PC-9 (cell line): ENCODE results near the gene EID3. TPM values are rescaled to one million over a fixed set of nuclear protein-coding genes. Genes with fewer than 3 reads are reported as not detected.

Source experiments
- BruUV-seq: library from RNA; stranded (reverse); fragments of 400-500 nt; replicated peaks from 2 replicates; lab custom pipeline; 2021; lab: Mats Ljungman, UMichigan
- CTCF ChIA-PET: fragments of 300-600 bp; sonication (Branson Sonifier 250); formaldehyde crosslinking; loops from one replicate; lab custom pipeline; 2022; ENCODE audit warnings: antibody characterized with exemption; lab: Charles Lee
- POLR2A ChIA-PET: fragments of 300-600 bp; sonication (Branson Sonifier 250); formaldehyde crosslinking; loops from one replicate; lab custom pipeline; 2022; ENCODE audit warnings: antibody characterized with exemption; ENCODE audit not compliant: unreplicated experiment; lab: Charles Lee
- DNase-seq, 2 experiments: peaks; one replicate each; pipeline versions ENCODE4 v3.0.0 to v3.0.0-alpha.2; 2015 to 2022; ENCODE audit warnings: mixed read lengths in 1 of 2
- H2AFZ ChIP-seq: fragments of 200-600 bp; sonication (generic); 2 replicates; pipeline ENCODE4 v1.8.1; 2017; ENCODE audit warnings: antibody characterized with exemption
- H3F3A ChIP-seq: fragments of 200-600 bp; sonication (generic); 2 replicates; pipeline ENCODE4 v1.8.1; 2017; ENCODE audit warnings: antibody characterized with exemption, mild to moderate bottlenecking, low read depth; ENCODE audit not compliant: insufficient read depth
- H3K27ac ChIP-seq: fragments of 200-600 bp; sonication (generic); 2 replicates; pipeline ENCODE4 v1.6.1; 2016; ENCODE audit warnings: mixed run types
- H3K27me3 ChIP-seq: fragments of 200-600 bp; sonication (generic); 2 replicates; pipeline ENCODE4 v1.6.1; 2016; ENCODE audit warnings: low read depth, mixed run types; ENCODE audit not compliant: insufficient read depth
- H3K36me3 ChIP-seq: fragments of 200-600 bp; sonication (generic); 2 replicates; pipeline ENCODE4 v1.6.1; 2016; ENCODE audit warnings: low read depth, mixed run types
- H3K4me1 ChIP-seq: fragments of 200-600 bp; sonication (generic); replicated peaks from 2 replicates; pipeline ENCODE4 v1.6.1; 2016; ENCODE audit warnings: mixed run types; ENCODE audit not compliant: insufficient read depth
- H3K4me2 ChIP-seq: fragments of 200-600 bp; sonication (generic); 2 replicates; pipeline ENCODE4 v1.6.1; 2017; ENCODE audit warnings: mixed run types
- H3K4me3 ChIP-seq: fragments of 200-600 bp; sonication (generic); 2 replicates; pipeline ENCODE4 v1.6.1; 2016; ENCODE audit warnings: mixed run types
- H3K79me2 ChIP-seq: fragments of 200-600 bp; sonication (generic); 2 replicates; pipeline ENCODE4 v1.6.1; 2017; ENCODE audit warnings: low read depth, mixed run types
- H3K9me2 ChIP-seq: fragments of 200-600 bp; sonication (generic); 2 replicates; pipeline ENCODE4 v1.8.1; 2017; ENCODE audit warnings: mild to moderate bottlenecking; ENCODE audit not compliant: insufficient read depth
- H3K9me3 ChIP-seq: fragments of 200-600 bp; sonication (generic); 2 replicates; pipeline ENCODE4 v1.8.1; 2016; ENCODE audit warnings: low read depth; ENCODE audit not compliant: insufficient read depth
- H4K20me1 ChIP-seq: fragments of 200-600 bp; sonication (generic); 2 replicates; pipeline ENCODE4 v1.8.1; 2017; ENCODE audit not compliant: insufficient read depth
- CTCF ChIP-seq: fragments of 200-600 bp; sonication (generic); conservative IDR thresholded peaks from 2 replicates; pipeline ENCODE4 v1.6.1; 2017; ENCODE audit warnings: mixed run types, antibody characterized with exemption, mild to moderate bottlenecking, moderate library complexity
- EZH2 ChIP-seq: fragments of 200-600 bp; sonication (generic); IDR thresholded peaks from 2 replicates; pipeline ENCODE4 v1.8.0; 2017; ENCODE audit warnings: antibody characterized with exemption, low read depth
- intact Hi-C: fragments of 100-400 bp; cut with micrococcal nuclease; formaldehyde crosslinking; loops from one replicate; pipeline ENCODE4 v1.10.0; 2022; ENCODE audit not compliant: unreplicated experiment
- total RNA-seq: library from RNA; stranded (reverse); gene quantifications from 2 replicates; pipeline ENCODE4 v1.2.3, GENCODE V29; 2021

Gene EID3
- total RNA-seq, 1 experiment from 2014 or later = 42.4 TPM

- Histone ChIP-seq H3F3A (peaks cover 100% of the 10 kb centered on the region), H3K4me1 (peaks cover 68% of the 10 kb centered on the region), H3K4me2 (peak overlapping the region; percentile 97), H3K27ac (peak overlapping the region; percentile 86), H3K4me3 (peak overlapping the region; percentile 59; the same call in 1 of the 2 replicates), H4K20me1 (peaks cover 100% of the 10 kb centered on the region), H2AFZ (no peak overlapping the region), H3K79me2 (peaks cover 100% of the 10 kb centered on the region), H3K9me2 (no peaks in the 10 kb centered on the region), H3K27me3 (no peaks in the 10 kb centered on the region), H3K9me3 (no peaks in the 10 kb centered on the region), H3K36me3 (peaks cover 69% of the 10 kb centered on the region)
- no peak for DNase-seq
- intact Hi-C loops = no loop called here
- no peak for TF ChIP-seq CTCF
- POLR2A ChIA-PET = interaction anchor here (0.7 kb wide), 1 partner anchor 9 kb away, joined by 15 read pairs; no protein-coding TSS in a partner anchor
- no TSS peak for BruUV-seq
- CTCF ChIA-PET = no interaction called here
Measured at GRCh38 chr12:104305349-104305748, 1.8 kb downstream of the EID3 start.

GRCh38 chr12:104306376-104306775, 2.8 kb downstream of the EID3 start:
- TF ChIP-seq EZH2 (no peak), CTCF (no peak)
- peaks cover 100% of the 10 kb centered on the region for H4K20me1 ChIP-seq
- POLR2A ChIA-PET = interaction anchor here (0.5 to 0.8 kb wide), 2 partner anchors 14 to 15 kb away, joined by 5 to 12 read pairs; no protein-coding TSS in a partner anchor
- peak overlapping the region; percentile 86 for H3K27ac ChIP-seq
- peaks cover 100% of the 10 kb centered on the region for H3F3A ChIP-seq
- no peak overlapping the region for H2AFZ ChIP-seq
- no peaks in the 10 kb centered on the region for H3K27me3 ChIP-seq
- peaks cover 74% of the 10 kb centered on the region for H3K36me3 ChIP-seq
- no peak for DNase-seq
- no TSS peak for BruUV-seq
- no peaks in the 10 kb centered on the region for H3K9me2 ChIP-seq
- no peaks in the 10 kb centered on the region for H3K9me3 ChIP-seq
- intact Hi-C loops = no loop called here
- CTCF ChIA-PET = no interaction called here
- H3K4me3 ChIP-seq = peak overlapping the region; percentile 59; the same call in 1 of the 2 replicates
- peaks cover 78% of the 10 kb centered on the region for H3K4me1 ChIP-seq
- peaks cover 100% of the 10 kb centered on the region for H3K79me2 ChIP-seq
- H3K4me2 ChIP-seq = peak overlapping the region; percentile 97

GRCh38 chr12:104306943-104307654, 3.6 kb downstream of the EID3 start:
- Histone ChIP-seq H3K36me3 (peaks cover 73% of the 10 kb centered on the region), H3K27me3 (no peaks in the 10 kb centered on the region), H3K4me3 (peak overlapping the region; percentile 59), H3F3A (peaks cover 100% of the 10 kb centered on the region), H3K27ac (peak overlapping the region; percentile 86), H3K9me3 (no peaks in the 10 kb centered on the region), H4K20me1 (peaks cover 100% of the 10 kb centered on the region), H3K9me2 (no peaks in the 10 kb centered on the region), H3K4me2 (peak overlapping the region; percentile 97), H3K79me2 (peaks cover 100% of the 10 kb centered on the region), H3K4me1 (peaks cover 84% of the 10 kb centered on the region), H2AFZ (no peak overlapping the region)
- intact Hi-C loops = no loop called here
- no peak for TF ChIP-seq CTCF
- no peak for TF ChIP-seq EZH2
- ChIA-PET CTCF (no interaction called here), POLR2A (interaction anchor here (0.7 to 0.8 kb wide), 2 partner anchors 14 to 281 kb away, joined by 3 to 12 read pairs; no protein-coding TSS in a partner anchor)
- no TSS peak for BruUV-seq
- no peak for DNase-seq
